ENCODE results near the gene MBNL2.

The MBNL2 gene

GRCh38 chr13:97384371-97384770 is 162.2 kb downstream of the MBNL2 start:
- no peak for DNase-seq (ENCODE audit: low spot score)

GRCh38 chr13:97385146-97385545 is 163.0 kb downstream of the MBNL2 start:
- no peak for DNase-seq (ENCODE audit: low spot score)

GRCh38 chr13:97385854-97386253 is 163.7 kb downstream of the MBNL2 start:
- DNase-seq (ENCODE audit: low spot score), result no peak

GRCh38 chr13:97386801-97387484 is 164.8 kb downstream of the MBNL2 start:
- DNase-seq (ENCODE audit: low spot score), result no peak

GRCh38 chr13:97387485-97387839 is 165.3 kb downstream of the MBNL2 start:
- no peak for DNase-seq (ENCODE audit: low spot score)

- DNase-seq (ENCODE audit: low spot score), result no peak
These were observed 165.8 kb downstream of the MBNL2 start for GRCh38 chr13:97387890-97388289.

- no peak for DNase-seq (ENCODE audit: low spot score)
These were observed 166.2 kb downstream of the MBNL2 start for GRCh38 chr13:97388373-97388772.

GRCh38 chr13:97390941-97391600 is 168.9 kb downstream of the MBNL2 start:
- no peak for DNase-seq (ENCODE audit: low spot score)

- no peak for DNase-seq (ENCODE audit: low spot score)
These were observed 169.9 kb downstream of the MBNL2 start for GRCh38 chr13:97392020-97392419.

GRCh38 chr13:97394542-97394941 is 172.4 kb downstream of the MBNL2 start:
- no peak for DNase-seq (ENCODE audit: low spot score)

- peak; percentile 24 for DNase-seq (ENCODE audit: low spot score)
These were observed 173.5 kb downstream of the MBNL2 start for GRCh38 chr13:97395447-97396136.

GRCh38 chr13:97397267-97397666 is 175.1 kb downstream of the MBNL2 start:
- DNase-seq (ENCODE audit: low spot score), result no peak

- no peak for DNase-seq (ENCODE audit: low spot score)
These were observed 179.3 kb downstream of the MBNL2 start for GRCh38 chr13:97401421-97401820.

GRCh38 chr13:97403893-97404750 is 182.0 kb downstream of the MBNL2 start:
- DNase-seq (ENCODE audit: low spot score), result no peak

- no peak for DNase-seq (ENCODE audit: low spot score)
These were observed 185.4 kb downstream of the MBNL2 start for GRCh38 chr13:97407540-97407939.

GRCh38 chr13:97408938-97409337 is 186.8 kb downstream of the MBNL2 start:
- no peak for DNase-seq (ENCODE audit: low spot score)

- DNase-seq (ENCODE audit: low spot score), result no peak
These were observed 189.9 kb downstream of the MBNL2 start for GRCh38 chr13:97411984-97412383.

- no peak for DNase-seq (ENCODE audit: low spot score)
These were observed 191.6 kb downstream of the MBNL2 start for GRCh38 chr13:97413694-97414093.

- no peak for DNase-seq (ENCODE audit: low spot score)
These were observed 192.3 kb downstream of the MBNL2 start for GRCh38 chr13:97414392-97414791.

- DNase-seq (ENCODE audit: low spot score), result no peak
These were observed 195.6 kb downstream of the MBNL2 start for GRCh38 chr13:97417698-97418097.

- DNase-seq (ENCODE audit: low spot score), result no peak
These were observed 200.3 kb downstream of the MBNL2 start for GRCh38 chr13:97422118-97423054.
